ENCODE measurements around the gene FREY1. TPM values are rescaled to one million over a fixed set of nuclear protein-coding genes. Genes with fewer than 3 reads are reported as not detected.

Gene FREY1
- total and polyA plus RNA-seq, 2 of the 4 experiments (the other 2 are of a cell fraction) = 0.21 TPM; not detected in 1

- Histone ChIP-seq H3K79me1 (ENCODE audit: low read depth in 1 of 2, low read length in 2 of 2) (peaks cover under 1 to 12% of the 10 kb centered on the region in 2 experiments; a peak in 2 of 4 replicates), H4K91ac (ENCODE audit: insufficient read depth, low read depth, low read length) (no peak overlapping the region), H2BK120ac (ENCODE audit: low read depth, low read length) (no peak overlapping the region), H3K36me3 (ENCODE audit: control insufficient read depth, insufficient read depth, low read length) (peaks cover 43% of the 10 kb centered on the region), H2AFZ (replicated peaks; ENCODE audit: low read length, poor library complexity) (no peak overlapping the region), H2AK9ac (replicated peaks; ENCODE audit: low read depth, low read length, poor library complexity) (no peak overlapping the region), H3K23ac (ENCODE audit: low read depth, low read length) (no peak overlapping the region), H2BK20ac (ENCODE audit: low read depth, low read length) (no peak overlapping the region), H3K27ac (ENCODE audit: insufficient read depth, low read length) (no peak overlapping the region), H2BK15ac (ENCODE audit: low read depth, low read length) (no peak overlapping the region), H3K4me2 (ENCODE audit: low read depth, low read length) (no peak overlapping the region), H4K20me1 (ENCODE audit: insufficient read depth, low read length) (peaks cover 3% of the 10 kb centered on the region), H3K9me1 (ENCODE audit: insufficient read depth, low read length) (peaks cover 19% of the 10 kb centered on the region), H4K5ac (ENCODE audit: low read depth, low read length) (no peak overlapping the region), H3K4me1 (ENCODE audit: control insufficient read depth, insufficient read depth, low read length) (peaks cover 20% of the 10 kb centered on the region), H2BK5ac (ENCODE audit: low read depth, low read length, poor library complexity, severe bottlenecking) (no peak overlapping the region), H3K9ac (ENCODE audit: low read depth, low read length) (no peak overlapping the region), H3K27me3 (ENCODE audit: control insufficient read depth, insufficient read depth, low read length) (no peaks in the 10 kb centered on the region), H3K56ac (ENCODE audit: extremely low read depth, insufficient read depth, low read length) (no peak overlapping the region), H4K8ac (ENCODE audit: low read depth in 2 of 2, low read length in 2 of 2) (no peak overlapping the region), H2AK5ac (ENCODE audit: low read depth, low read length) (no peak overlapping the region), H3K14ac (replicated peaks; ENCODE audit: low read depth, low read length) (no peak overlapping the region), H3K4me3 (ENCODE audit: insufficient read depth, low read depth, low read length) (no peak overlapping the region), H3K18ac (ENCODE audit: low read depth, low read length) (no peak overlapping the region), H3K4ac (ENCODE audit: low read depth, low read length) (no peak overlapping the region), H3K9me3 (ENCODE audit: control insufficient read depth, insufficient read depth, low read length) (no peaks in the 10 kb centered on the region)
- in situ Hi-C loops (cut with MboI; ENCODE audit: low sequenced_read_pairs) (no loop called here), intact Hi-C loops (cut with micrococcal nuclease) (no loop called here), dilution Hi-C loops (cut with HindIII; ENCODE audit: low sequenced_read_pairs, unreplicated experiment) (no loop called here)
- POLR2A ChIA-PET (ENCODE audit: unreplicated experiment) = no interaction called here
- BruUV-seq (replicated peaks) = no TSS peak
- CTCF ChIA-PET = no interaction called here
- no peak for TF ChIP-seq MXI1 (IDR thresholded peaks at IDR 0.05; ENCODE audit: borderline replicate concordance, low read depth, low read length)
- no peak for TF ChIP-seq RCOR1 (IDR thresholded peaks at IDR 0.05; ENCODE audit: insufficient replicate concordance, low read length)
- TF ChIP-seq NFE2L2 (IDR thresholded peaks at IDR 0.05; ENCODE audit: low read depth, low read length) = no peak
- no peak for TF ChIP-seq BHLHE40 (IDR thresholded peaks at IDR 0.05; ENCODE audit: low read depth, low read length)
- TF ChIP-seq MAZ (IDR thresholded peaks at IDR 0.05; ENCODE audit: borderline replicate concordance, low read depth, low read length) = no peak
- TF ChIP-seq MAFK (IDR thresholded peaks at IDR 0.05; ENCODE audit: low read depth, low read length) = no peak
- TF ChIP-seq FOS (IDR thresholded peaks at IDR 0.05; ENCODE audit: low read depth, low read length) = no peak
- TF ChIP-seq CEBPB (IDR thresholded peaks at IDR 0.05; ENCODE audit: low read depth, low read length) = no peak
- TF ChIP-seq RAD21 (IDR thresholded peaks at IDR 0.05; ENCODE audit: low read length) = no peak
- no peak for TF ChIP-seq SMC3 (IDR thresholded peaks at IDR 0.05; ENCODE audit: low read depth, low read length)
- no peak for TF ChIP-seq CTCF (conservative IDR thresholded peaks at IDR 0.05; ENCODE audit: low read depth, low read length)
- no peak for TF ChIP-seq USF2 (IDR thresholded peaks at IDR 0.05; ENCODE audit: low read depth, low read length)
- no peak for TF ChIP-seq CHD1 (IDR thresholded peaks at IDR 0.05; ENCODE audit: low read depth, low read length)
- ATAC-seq (ENCODE audit: low read depth) = no peak
- peak; percentile 21 for DNase-seq
Observed at GRCh38 chr11:45864041-45864440, 43.0 kb downstream of the FREY1 start.
